OCI-LY3 (cell line): ENCODE data around the gene CMTM4.

Experiments
- H2AFZ ChIP-seq: fragments of 200-600, 300-600 bp; shearing (Covaris generic); 2 replicates; pipeline ENCODE4 v1.6.0; 2014; ENCODE audit warnings: antibody characterized with exemption, low read depth, low read length
- H3K27ac ChIP-seq: fragments of 200-600, 300-600 bp; sonication (generic); 2 replicates; pipeline ENCODE4 v1.5.1; 2014; ENCODE audit warnings: mild to moderate bottlenecking, low read length, moderate library complexity, mixed read lengths
- H3K27me3 ChIP-seq: fragments of 200-600, 300-600 bp; sonication (generic); 2 replicates; pipeline ENCODE4 v1.6.1; 2014; ENCODE audit warnings: low read depth, low read length, mixed read lengths
- H3K36me3 ChIP-seq: fragments of 200-600, 300-600 bp; sonication (generic); replicated peaks from 2 replicates; pipeline ENCODE3; 2014; ENCODE audit warnings: low read depth, low read length, mixed read lengths
- H3K4me1 ChIP-seq: fragments of 300-600, 200-600 bp; sonication (generic); 2 replicates; pipeline ENCODE4 v1.6.1; 2014; ENCODE audit warnings: low read length, mixed read lengths
- H3K4me2 ChIP-seq: fragments of 200-600, 300-600 bp; sonication (generic); 2 replicates; pipeline ENCODE4 v1.6.1; 2014; ENCODE audit warnings: low read length, mixed read lengths
- H3K4me3 ChIP-seq: fragments of 300-600, 200-600 bp; sonication (generic); 2 replicates; pipeline ENCODE4 v1.5.1; 2014; ENCODE audit warnings: antibody characterized with exemption, mild to moderate bottlenecking, low read length, moderate library complexity
- H3K79me2 ChIP-seq: fragments of 300-600, 200-600 bp; shearing (Covaris generic); 2 replicates; pipeline ENCODE4 v1.6.1; 2014; ENCODE audit warnings: mild to moderate bottlenecking, low read length, mixed read lengths
- H3K9ac ChIP-seq: fragments of 300-600, 200-600 bp; shearing (Covaris generic); 2 replicates; pipeline ENCODE4 v1.6.0; 2014; ENCODE audit warnings: mild to moderate bottlenecking, low read length, moderate library complexity
- H3K9me3 ChIP-seq: fragments of 200-600, 300-600 bp; shearing (Covaris generic); 2 replicates; pipeline ENCODE4 v1.6.1; 2014; ENCODE audit warnings: low read length, mixed read lengths; ENCODE audit not compliant: insufficient read depth
- H4K20me1 ChIP-seq: fragments of 200-600, 300-600 bp; sonication (generic); 2 replicates; pipeline ENCODE4 v1.6.1; 2016; ENCODE audit warnings: low read length, mixed read lengths; ENCODE audit not compliant: insufficient read depth
- CTCF ChIP-seq: fragments of 200-600, 300-600 bp; sonication (generic); IDR thresholded peaks from 2 replicates; pipeline ENCODE4 v1.5.1; 2014; ENCODE audit warnings: antibody characterized with exemption, low read length, low read depth
- EZH2phosphoT487 ChIP-seq: fragments of 200-600 bp; shearing (Covaris generic); IDR thresholded peaks from 2 replicates; pipeline ENCODE4 v1.6.1; 2018; ENCODE audit warnings: antibody characterized with exemption, mixed run types, low read depth

CMTM4 gene

GRCh38 chr16:66701026-66701425, 4.5 kb upstream of the CMTM4 start:
- peaks cover 6% of the 10 kb centered on the region for H3K27me3 ChIP-seq
- no peak overlapping the region for H3K9ac ChIP-seq
- no peak overlapping the region for H3K4me2 ChIP-seq
- no peak overlapping the region for H2AFZ ChIP-seq
- no peak overlapping the region for H3K27ac ChIP-seq
- H3K9me3 ChIP-seq: no peaks in the 10 kb centered on the region
- H3K4me1 ChIP-seq: peaks cover 3% of the 10 kb centered on the region; the same call in 1 of the 2 replicates
- no peak for TF ChIP-seq EZH2phosphoT487
- TF ChIP-seq CTCF: no peak
- H3K4me3 ChIP-seq: no peak overlapping the region
- no peaks in the 10 kb centered on the region for H4K20me1 ChIP-seq
- H3K36me3 ChIP-seq: no peaks in the 10 kb centered on the region
- H3K79me2 ChIP-seq: no peaks in the 10 kb centered on the region

GRCh38 chr16:66699898-66700297, 3.4 kb upstream of the CMTM4 start:
- Histone ChIP-seq H3K36me3 (no peaks in the 10 kb centered on the region), H3K4me3 (no peak overlapping the region), H3K79me2 (no peaks in the 10 kb centered on the region), H3K9ac (no peak overlapping the region), H3K27me3 (peaks cover 13% of the 10 kb centered on the region), H3K9me3 (no peaks in the 10 kb centered on the region), H3K4me1 (peaks cover 9% of the 10 kb centered on the region), H4K20me1 (no peaks in the 10 kb centered on the region), H3K4me2 (no peak overlapping the region), H2AFZ (no peak overlapping the region), H3K27ac (no peak overlapping the region)
- TF ChIP-seq EZH2phosphoT487 (no peak), CTCF (no peak)

GRCh38 chr16:66698046-66698445, 1.5 kb upstream of the CMTM4 start:
- Histone ChIP-seq H3K4me1 (peaks cover 12% of the 10 kb centered on the region), H4K20me1 (no peaks in the 10 kb centered on the region), H3K27me3 (peaks cover 13% of the 10 kb centered on the region), H2AFZ (no peak overlapping the region), H3K9ac (no peak overlapping the region), H3K4me3 (no peak overlapping the region), H3K9me3 (no peaks in the 10 kb centered on the region), H3K27ac (no peak overlapping the region), H3K4me2 (no peak overlapping the region), H3K79me2 (no peaks in the 10 kb centered on the region), H3K36me3 (no peaks in the 10 kb centered on the region)
- no peak for TF ChIP-seq EZH2phosphoT487
- no peak for TF ChIP-seq CTCF

GRCh38 chr16:66695935-66696668, 441 bp downstream of the CMTM4 start:
- H3K9ac ChIP-seq: peak overlapping the region; percentile 44; the same call in 1 of the 2 replicates
- no peaks in the 10 kb centered on the region for H4K20me1 ChIP-seq
- peaks cover 19% of the 10 kb centered on the region for H3K4me1 ChIP-seq
- H3K4me3 ChIP-seq: peak overlapping the region; percentile 76
- H3K9me3 ChIP-seq: no peaks in the 10 kb centered on the region
- H3K27ac ChIP-seq: no peak overlapping the region
- peak overlapping the region; percentile 83 for H3K4me2 ChIP-seq
- TF ChIP-seq EZH2phosphoT487 (no peak), CTCF (no peak)
- peaks cover 13% of the 10 kb centered on the region for H3K27me3 ChIP-seq
- H3K79me2 ChIP-seq: no peaks in the 10 kb centered on the region
- no peak overlapping the region for H2AFZ ChIP-seq
- no peaks in the 10 kb centered on the region for H3K36me3 ChIP-seq
